Right ventricle myocardium superior (tissue), 1 donor: ENCODE results near the gene DCTN4. TPM values are rescaled to one million over a fixed set of nuclear protein-coding genes. Genes with fewer than 3 reads are reported as not detected.

ENCODE experiments used
- total RNA-seq: library from RNA; stranded (reverse); fragmentation: NEBNext Ultra II Directional; extraction: Animal tissue kit (Norgen Biotek cat#: 25700); gene quantifications from one replicate; pipeline ENCODE4 v1.2.1, GENCODE V29; 2021
- donor health status: DM: no; HTN: yes; CAD: no; lungs with severe emphysema.

The DCTN4 gene
- total RNA-seq, 1 donor from 2014 or later, result 45.2 TPM

Other genes with a start within 250 kb of the DCTN4 start
- gene SYNPO, start 118.4 kb downstream of the DCTN4 start, total RNA-seq, result 645 TPM
- 4.0 TPM for gene MYOZ3, start 97.8 kb downstream of the DCTN4 start, total RNA-seq
- gene RBM22, start 58.0 kb downstream of the DCTN4 start, total RNA-seq, result 26.9 TPM
- 15.6 TPM for gene SMIM3, start 19.7 kb upstream of the DCTN4 start, total RNA-seq
- not detected for gene IRGM, start 87.5 kb upstream of the DCTN4 start, total RNA-seq
- gene ZNF300, start 146.0 kb upstream of the DCTN4 start, total RNA-seq, result 0.54 TPM